Testis (tissue), 3 donors: ENCODE data around the gene ADAMTS5. TPM values are rescaled to one million over a fixed set of nuclear protein-coding genes. Genes with fewer than 3 reads are reported as not detected.

Experiments used
- DNase-seq: peaks from one replicate; pipeline ENCODE4 v3.0.0-alpha.2; 2019
- H3K27ac ChIP-seq, 2 donors: fragments of 200-600 bp; sonication (generic); one replicate each; pipeline ENCODE4 v1.5.1; 2019
- H3K27me3 ChIP-seq: fragments of 200-600 bp; sonication (generic); one replicate; pipeline ENCODE4 v1.5.1; 2019
- H3K36me3 ChIP-seq: fragments of 200-600 bp; sonication (generic); one replicate; pipeline ENCODE4 v1.5.1; 2017; ENCODE audit warnings: low read depth; ENCODE audit errors: missing control alignments
- H3K4me1 ChIP-seq: fragments of 200-600 bp; sonication (generic); one replicate; pipeline ENCODE4 v1.5.1; 2019
- H3K4me3 ChIP-seq, 2 donors: fragments of 200-600 bp; sonication (generic); one replicate each; pipeline ENCODE4 v1.5.1; 2017 to 2019
- H3K9me3 ChIP-seq: fragments of 200-600 bp; sonication (generic); one replicate; pipeline ENCODE4 v1.5.1; 2017
- POLR2A ChIP-seq: fragments of 450-650 bp; IDR thresholded peaks from one replicate; pipeline ENCODE4 v1.6.1; 2017; ENCODE audit warnings: antibody characterized with exemption, mild to moderate bottlenecking, moderate library complexity
- WGBS, 2 donors: methylation state at CpG; one replicate each; pipeline ENCODE4 v1.1.5; 2018; 5-methylcytosine and 5-hydroxymethylcytosine counted together
- intact Hi-C: fragments of 100-400 bp; cut with DNase I; formaldehyde crosslinking; loops from one replicate; pipeline ENCODE4 v1.15.1; 2023; ENCODE audit warnings: low total_unique reads
- polyA plus RNA-seq: library from polyadenylated mRNA; stranded (reverse); fragments of 350-450 nt; fragmentation: Illumina TruSeq; extraction: RNeasy Lipid Tissue Mini Kit (QIAGEN cat#74804); gene quantifications from one replicate; pipeline ENCODE4 v1.2.3, GENCODE V29; 2014; ENCODE audit warnings: low read depth, low replicate concordance; ENCODE audit not compliant: insufficient read depth
- total RNA-seq, 2 donors: library from RNA; depleted of rRNA; stranded (reverse); fragments of >200 nt; gene quantifications; one replicate each; pipeline ENCODE4 v1.2.3, GENCODE V29; 2016
- TF ChIP-seq, protein P1 (sequence below), 3 experiments: fragments of 450-650 bp in 2 of 3; fragments of 200-600 bp in 1 of 3; sonication (generic) in 1 of 3; IDR thresholded peaks; one replicate each; pipeline ENCODE4 v1.5.1; 2016 to 2019; ENCODE audit warnings: antibody characterized with exemption in 3 of 3, mild to moderate bottlenecking in 2 of 3, moderate library complexity in 1 of 3

ADAMTS5 gene
- total and polyA plus RNA-seq, 3 donors from 2014 or later: 1.9 to 3.7 (median 2.6) TPM

DNA sequence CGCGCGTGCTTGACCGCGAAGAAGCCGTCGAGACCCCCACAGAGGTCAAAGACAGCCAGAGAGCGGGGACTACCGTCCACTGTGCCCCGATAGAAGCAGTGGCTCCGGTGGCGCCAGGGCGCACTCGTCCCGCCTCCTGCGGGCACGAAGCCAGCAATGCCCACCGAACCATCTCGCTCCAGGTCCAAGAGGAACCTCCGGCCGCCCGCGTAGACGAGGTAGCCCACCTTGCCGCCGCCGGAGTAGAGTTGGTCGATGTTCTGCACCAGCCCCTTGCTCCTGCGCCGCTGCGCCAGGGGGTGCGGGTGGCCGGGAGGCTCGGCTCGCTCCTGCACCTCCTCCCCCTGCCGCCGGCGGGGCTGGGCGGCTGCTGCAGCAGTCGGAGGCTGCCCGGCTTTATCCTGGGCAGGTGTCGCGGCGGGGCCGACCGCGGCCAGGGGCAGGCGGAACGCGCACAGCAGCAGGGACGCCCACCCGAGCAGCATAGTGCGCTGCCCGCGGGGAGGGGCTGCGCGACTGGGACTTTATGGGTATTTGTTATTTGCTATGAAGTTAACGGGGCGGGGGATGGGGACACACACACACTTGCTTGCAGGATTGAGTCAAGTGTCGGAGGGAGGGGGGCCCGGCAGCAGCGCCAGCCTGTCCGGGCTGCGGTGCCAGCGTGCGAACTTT lies 844 bp downstream of the ADAMTS5 start:
- intact Hi-C loops: no loop called here
- TF ChIP-seq, protein P1, sequence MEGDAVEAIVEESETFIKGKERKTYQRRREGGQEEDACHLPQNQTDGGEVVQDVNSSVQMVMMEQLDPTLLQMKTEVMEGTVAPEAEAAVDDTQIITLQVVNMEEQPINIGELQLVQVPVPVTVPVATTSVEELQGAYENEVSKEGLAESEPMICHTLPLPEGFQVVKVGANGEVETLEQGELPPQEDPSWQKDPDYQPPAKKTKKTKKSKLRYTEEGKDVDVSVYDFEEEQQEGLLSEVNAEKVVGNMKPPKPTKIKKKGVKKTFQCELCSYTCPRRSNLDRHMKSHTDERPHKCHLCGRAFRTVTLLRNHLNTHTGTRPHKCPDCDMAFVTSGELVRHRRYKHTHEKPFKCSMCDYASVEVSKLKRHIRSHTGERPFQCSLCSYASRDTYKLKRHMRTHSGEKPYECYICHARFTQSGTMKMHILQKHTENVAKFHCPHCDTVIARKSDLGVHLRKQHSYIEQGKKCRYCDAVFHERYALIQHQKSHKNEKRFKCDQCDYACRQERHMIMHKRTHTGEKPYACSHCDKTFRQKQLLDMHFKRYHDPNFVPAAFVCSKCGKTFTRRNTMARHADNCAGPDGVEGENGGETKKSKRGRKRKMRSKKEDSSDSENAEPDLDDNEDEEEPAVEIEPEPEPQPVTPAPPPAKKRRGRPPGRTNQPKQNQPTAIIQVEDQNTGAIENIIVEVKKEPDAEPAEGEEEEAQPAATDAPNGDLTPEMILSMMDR (IDR thresholded peaks at IDR 0.05): no peak
- peak; percentile 46 for DNase-seq
- H3K27ac ChIP-seq: peak overlapping the region; percentile 33 to 81
- WGBS, 2 donors: 0 to 1% methylated on average over 7 to 59 of the region's 66 CpGs
- H3K27me3 ChIP-seq: no peaks in the 10 kb centered on the region
- H3K9me3 ChIP-seq: no peaks in the 10 kb centered on the region
- H3K4me1 ChIP-seq: peaks cover 5% of the 10 kb centered on the region
- H3K36me3 ChIP-seq: no peaks in the 10 kb centered on the region
- peak overlapping the region; percentile 55 to 68 for H3K4me3 ChIP-seq

DNA sequence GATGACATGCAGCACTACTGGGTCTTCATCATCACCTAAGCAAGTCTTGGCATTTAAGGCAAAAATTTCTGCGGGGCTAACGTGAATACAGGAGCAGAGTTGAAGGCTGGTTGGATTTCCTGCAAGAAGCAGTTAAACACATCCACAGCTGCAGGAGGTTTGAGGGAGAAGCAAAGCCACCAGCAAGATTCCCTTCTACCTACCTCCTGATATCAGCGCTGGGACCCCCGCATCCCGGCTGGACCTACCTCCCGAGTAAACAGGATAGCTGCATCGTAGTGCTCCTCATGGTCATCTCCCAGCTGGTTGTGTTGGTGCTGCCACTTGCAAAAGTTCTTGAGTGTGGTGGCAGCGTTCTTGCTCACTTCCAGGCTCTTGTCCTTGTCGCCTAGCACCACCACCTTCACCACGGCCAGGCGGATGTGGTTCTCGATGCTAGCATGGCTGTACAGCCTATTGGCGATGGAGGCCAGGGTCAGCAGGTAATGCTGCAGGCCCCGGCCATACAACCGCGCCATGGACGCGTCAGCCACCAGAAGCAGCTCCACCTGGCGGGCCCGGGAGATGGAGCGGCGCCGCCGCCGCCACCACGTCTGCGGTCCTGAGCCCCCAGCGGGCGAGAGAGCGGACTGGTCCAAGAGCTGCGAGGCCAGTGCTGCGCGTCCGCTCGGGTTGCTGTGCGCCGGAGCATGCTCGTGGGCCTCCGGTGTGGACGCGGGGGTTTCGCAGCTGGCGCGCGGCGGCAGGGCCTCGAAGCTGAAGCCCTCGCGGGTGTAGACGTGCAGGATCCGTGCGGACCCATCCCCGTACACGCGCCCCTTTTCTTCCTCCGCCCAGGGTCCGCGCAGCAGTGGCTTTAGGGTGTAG lies 1.6 kb downstream of the ADAMTS5 start:
- TF ChIP-seq POLR2A: no peak
- TF ChIP-seq, protein P1 (IDR thresholded peaks at IDR 0.05): peak in 1 of 3 experiments; percentile 9
- H3K9me3 ChIP-seq: no peaks in the 10 kb centered on the region
- H3K27ac ChIP-seq: peak overlapping the region; percentile 33 to 81
- WGBS, 2 donors: 9 to 24% methylated on average over 9 to 56 of the region's 58 CpGs
- peak overlapping the region; percentile 55 to 68 for H3K4me3 ChIP-seq
- no peaks in the 10 kb centered on the region for H3K27me3 ChIP-seq
- peaks cover 5% of the 10 kb centered on the region for H3K4me1 ChIP-seq
- intact Hi-C loops: no loop called here
- DNase-seq: peak; percentile 63
- no peaks in the 10 kb centered on the region for H3K36me3 ChIP-seq

DNA sequence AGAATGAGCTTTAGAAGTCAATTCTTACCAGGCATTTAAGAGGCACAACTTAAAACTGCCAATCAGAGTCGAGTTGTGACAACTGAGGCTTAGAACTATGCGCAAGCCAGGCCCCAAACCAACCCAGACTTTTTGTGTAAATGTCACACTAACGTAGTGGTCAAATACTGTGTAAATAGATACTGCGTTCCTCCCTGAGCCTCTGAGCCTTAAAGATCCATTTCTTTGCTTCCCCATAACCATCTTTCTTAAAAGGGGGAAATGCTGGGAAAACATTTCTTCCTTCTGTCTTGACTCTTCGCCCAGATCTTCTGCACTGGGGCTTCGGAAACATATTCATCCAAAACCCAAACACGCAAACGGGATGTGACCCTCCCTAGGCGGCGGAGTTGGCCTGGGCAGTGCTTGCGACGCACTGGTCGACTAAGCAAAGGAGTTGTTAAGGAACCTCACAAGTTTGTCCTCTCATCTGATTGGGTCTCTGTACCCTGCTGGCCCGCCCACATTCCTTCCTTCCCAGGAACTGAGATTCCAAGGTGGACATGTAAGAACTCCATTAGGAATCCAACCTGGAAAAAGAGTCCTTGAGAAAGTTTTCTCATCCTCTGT lies 2.6 kb downstream of the ADAMTS5 start:
- Histone ChIP-seq H3K27ac (peak overlapping the region; percentile 31 to 81), H3K4me3 (peak overlapping the region; percentile 55 to 68), H3K27me3 (no peaks in the 10 kb centered on the region), H3K9me3 (no peaks in the 10 kb centered on the region), H3K36me3 (no peaks in the 10 kb centered on the region), H3K4me1 (peaks cover 5% of the 10 kb centered on the region)
- peak; percentile 66 for DNase-seq
- WGBS, 2 donors: 30 to 41% methylated on average over 14 of the region's 14 CpGs
- intact Hi-C loops: no loop called here
- TF ChIP-seq, protein P1 (IDR thresholded peaks at IDR 0.05): no peak
- no peak for TF ChIP-seq POLR2A

- no peak for TF ChIP-seq POLR2A
- TF ChIP-seq, protein P1 (IDR thresholded peaks at IDR 0.05): no peak
- no peak for DNase-seq
- Histone ChIP-seq H3K4me1 (peaks cover 5% of the 10 kb centered on the region), H3K9me3 (no peaks in the 10 kb centered on the region), H3K27me3 (no peaks in the 10 kb centered on the region), H3K27ac (no peak overlapping the region), H3K36me3 (no peaks in the 10 kb centered on the region), H3K4me3 (no peak overlapping the region)
- WGBS, 2 donors: 75% methylated on average over 3 of the region's 3 CpGs
- intact Hi-C loops: no loop called here
These were observed 4.2 kb downstream of the ADAMTS5 start for GRCh38 chr21:26962621-26963181.
